ENCODE measurements around the gene RIMKLB. TPM values are rescaled to one million over a fixed set of nuclear protein-coding genes. Genes with fewer than 3 reads are reported as not detected.

The RIMKLB gene
- total and polyA plus RNA-seq, 10 of the 15 experiments (the other 5 are each of a cell fraction or from before 2014, with no cell fraction given), result 0.15 to 0.83 (median 0.46) TPM

DNA sequence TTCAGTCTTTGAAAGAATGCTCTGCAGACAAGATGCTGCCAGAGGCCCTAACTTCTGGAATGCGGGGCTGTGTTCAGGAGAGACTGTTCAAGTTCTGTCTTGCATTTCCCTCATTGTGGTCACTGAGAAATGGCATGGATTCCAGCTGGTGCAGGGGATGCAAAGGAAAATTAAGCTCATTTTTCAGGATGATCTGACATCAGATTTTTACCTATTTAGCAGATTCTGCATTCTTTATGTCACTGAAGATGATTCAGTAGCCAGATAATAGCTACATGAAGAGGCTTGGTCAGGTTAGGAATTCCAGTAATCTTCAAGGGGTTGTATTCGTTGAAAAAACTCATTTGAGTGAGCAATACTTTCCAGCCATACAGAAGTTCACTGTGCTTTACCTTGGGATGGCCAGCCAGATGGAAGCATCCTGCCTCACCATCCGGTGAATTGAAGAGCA, 19.1 kb upstream of the RIMKLB start:
- H4K20me1 ChIP-seq (ENCODE audit: control insufficient read depth, insufficient read depth), result no peaks in the 10 kb centered on the region
- H3K9ac ChIP-seq (ENCODE audit: control insufficient read depth, insufficient read depth, low read length), result no peak overlapping the region
- RAD21 ChIA-PET (ENCODE audit: unreplicated experiment), result interaction anchor here (0.9 to 2.2 kb wide), 3 partner anchors 69 to 360 kb away, joined by 3 to 9 read pairs (median 7); no protein-coding TSS in a partner anchor
- no peak overlapping the region for H3K27ac ChIP-seq (ENCODE audit: control insufficient read depth, insufficient read depth)
- WGBS (ENCODE audit: insufficient coverage, insufficient replicate concordance, low lambda C conversion rate, missing lambda C conversion rate), result 69% methylated on average over 3 of the region's 3 CpGs
- no peak for DNase-seq (ENCODE audit: low read depth, low spot score)
- H3K4me2 ChIP-seq (ENCODE audit: control insufficient read depth, insufficient read depth), result no peak overlapping the region
- no peak overlapping the region for H3K4me3 ChIP-seq
- H3K9me3 ChIP-seq (replicated peaks; ENCODE audit: control insufficient read depth, insufficient read depth, low read length), result no peaks in the 10 kb centered on the region
- H2AFZ ChIP-seq (ENCODE audit: control insufficient read depth, low read depth, low read length), result no peak overlapping the region
- SMC1A ChIA-PET (ENCODE audit: uncharacterized antibody, unreplicated experiment), result interaction anchor here (0.7 kb wide), 1 partner anchor 23 kb away, joined by 6 read pairs; no protein-coding TSS in a partner anchor
- no peak for TF ChIP-seq POLR2AphosphoS5 (IDR thresholded peaks at IDR 0.05; ENCODE audit: low read length)
- TF ChIP-seq, protein P1, sequence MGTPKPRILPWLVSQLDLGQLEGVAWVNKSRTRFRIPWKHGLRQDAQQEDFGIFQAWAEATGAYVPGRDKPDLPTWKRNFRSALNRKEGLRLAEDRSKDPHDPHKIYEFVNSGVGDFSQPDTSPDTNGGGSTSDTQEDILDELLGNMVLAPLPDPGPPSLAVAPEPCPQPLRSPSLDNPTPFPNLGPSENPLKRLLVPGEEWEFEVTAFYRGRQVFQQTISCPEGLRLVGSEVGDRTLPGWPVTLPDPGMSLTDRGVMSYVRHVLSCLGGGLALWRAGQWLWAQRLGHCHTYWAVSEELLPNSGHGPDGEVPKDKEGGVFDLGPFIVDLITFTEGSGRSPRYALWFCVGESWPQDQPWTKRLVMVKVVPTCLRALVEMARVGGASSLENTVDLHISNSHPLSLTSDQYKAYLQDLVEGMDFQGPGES (IDR thresholded peaks at IDR 0.05), result no peak
- TF ChIP-seq SUZ12 (IDR thresholded peaks at IDR 0.05; ENCODE audit: unreplicated experiment), result no peak
- no peak for TF ChIP-seq IKZF2 (IDR thresholded peaks at IDR 0.05)
- no peak for TF ChIP-seq CHD2 (IDR thresholded peaks at IDR 0.05; ENCODE audit: borderline replicate concordance, low read depth, low read length)
- TF ChIP-seq STAT3 (IDR thresholded peaks at IDR 0.05; ENCODE audit: low read depth, low read length), result no peak
- CTCF ChIA-PET, result interaction anchor here (0.7 to 4.2 kb wide), 6 partner anchors 22 to 360 kb away, joined by 3 to 41 read pairs (median 5); partner anchors contain the start of gene AICDA
- no peaks in the 10 kb centered on the region for H3K79me2 ChIP-seq (ENCODE audit: control insufficient read depth, insufficient read depth, low read length)
- in situ Hi-C loops (cut with MboI), result no loop called here
- no peaks in the 10 kb centered on the region for H3K27me3 ChIP-seq (replicated peaks in 1 of 2; ENCODE audit: control insufficient read depth in 2 of 2, insufficient read depth in 2 of 2, low read length in 1 of 2)
- intact Hi-C loops (cut with micrococcal nuclease; ENCODE audit: unreplicated experiment), result no loop called here
- no peaks in the 10 kb centered on the region for H3K4me1 ChIP-seq (ENCODE audit: control insufficient read depth, insufficient read depth, low read length)
- no peak for FAIRE-seq
- H3K36me3 ChIP-seq (ENCODE audit: control insufficient read depth in 2 of 2, insufficient read depth in 2 of 2, low read length in 1 of 2), result no peaks in the 10 kb centered on the region
- no peak for ATAC-seq
- no TSS peak for BruUV-seq (replicated peaks)
- POLR2A ChIA-PET, result no interaction called here
